ENCODE measurements around the gene TBX18. TPM values are rescaled to one million over a fixed set of nuclear protein-coding genes. Genes with fewer than 3 reads are reported as not detected.

TBX18 gene
- total RNA-seq, 1 donor: 3.0 TPM

DNA sequence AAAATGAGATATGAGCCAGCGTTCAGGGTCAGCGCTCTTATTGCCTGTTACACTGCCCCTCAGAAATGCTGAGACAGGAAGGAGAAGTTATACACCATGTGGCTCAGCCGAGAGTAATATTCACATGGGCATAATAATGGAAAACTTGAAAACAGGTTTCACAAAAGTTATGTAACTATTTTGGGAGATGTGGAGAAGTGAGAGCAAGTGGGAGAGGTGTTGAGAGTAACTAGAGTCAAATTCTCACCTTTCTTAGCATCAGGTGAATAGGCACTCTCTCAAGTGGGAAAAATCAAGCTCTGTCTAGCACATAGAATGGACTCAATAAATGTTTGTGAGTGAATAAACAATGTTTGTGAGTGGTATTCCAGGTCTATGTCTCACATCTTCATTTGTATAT is 94.5 kb downstream of the TBX18 start:
- DNase-seq (ENCODE audit: low read depth): no peak
- no peak overlapping the region for H3K4me3 ChIP-seq (ENCODE audit: low read depth, low read length)
- TF ChIP-seq, protein P1, sequence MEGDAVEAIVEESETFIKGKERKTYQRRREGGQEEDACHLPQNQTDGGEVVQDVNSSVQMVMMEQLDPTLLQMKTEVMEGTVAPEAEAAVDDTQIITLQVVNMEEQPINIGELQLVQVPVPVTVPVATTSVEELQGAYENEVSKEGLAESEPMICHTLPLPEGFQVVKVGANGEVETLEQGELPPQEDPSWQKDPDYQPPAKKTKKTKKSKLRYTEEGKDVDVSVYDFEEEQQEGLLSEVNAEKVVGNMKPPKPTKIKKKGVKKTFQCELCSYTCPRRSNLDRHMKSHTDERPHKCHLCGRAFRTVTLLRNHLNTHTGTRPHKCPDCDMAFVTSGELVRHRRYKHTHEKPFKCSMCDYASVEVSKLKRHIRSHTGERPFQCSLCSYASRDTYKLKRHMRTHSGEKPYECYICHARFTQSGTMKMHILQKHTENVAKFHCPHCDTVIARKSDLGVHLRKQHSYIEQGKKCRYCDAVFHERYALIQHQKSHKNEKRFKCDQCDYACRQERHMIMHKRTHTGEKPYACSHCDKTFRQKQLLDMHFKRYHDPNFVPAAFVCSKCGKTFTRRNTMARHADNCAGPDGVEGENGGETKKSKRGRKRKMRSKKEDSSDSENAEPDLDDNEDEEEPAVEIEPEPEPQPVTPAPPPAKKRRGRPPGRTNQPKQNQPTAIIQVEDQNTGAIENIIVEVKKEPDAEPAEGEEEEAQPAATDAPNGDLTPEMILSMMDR (IDR thresholded peaks at IDR 0.05; ENCODE audit: insufficient read depth, low read depth, low read length): no peak

DNA sequence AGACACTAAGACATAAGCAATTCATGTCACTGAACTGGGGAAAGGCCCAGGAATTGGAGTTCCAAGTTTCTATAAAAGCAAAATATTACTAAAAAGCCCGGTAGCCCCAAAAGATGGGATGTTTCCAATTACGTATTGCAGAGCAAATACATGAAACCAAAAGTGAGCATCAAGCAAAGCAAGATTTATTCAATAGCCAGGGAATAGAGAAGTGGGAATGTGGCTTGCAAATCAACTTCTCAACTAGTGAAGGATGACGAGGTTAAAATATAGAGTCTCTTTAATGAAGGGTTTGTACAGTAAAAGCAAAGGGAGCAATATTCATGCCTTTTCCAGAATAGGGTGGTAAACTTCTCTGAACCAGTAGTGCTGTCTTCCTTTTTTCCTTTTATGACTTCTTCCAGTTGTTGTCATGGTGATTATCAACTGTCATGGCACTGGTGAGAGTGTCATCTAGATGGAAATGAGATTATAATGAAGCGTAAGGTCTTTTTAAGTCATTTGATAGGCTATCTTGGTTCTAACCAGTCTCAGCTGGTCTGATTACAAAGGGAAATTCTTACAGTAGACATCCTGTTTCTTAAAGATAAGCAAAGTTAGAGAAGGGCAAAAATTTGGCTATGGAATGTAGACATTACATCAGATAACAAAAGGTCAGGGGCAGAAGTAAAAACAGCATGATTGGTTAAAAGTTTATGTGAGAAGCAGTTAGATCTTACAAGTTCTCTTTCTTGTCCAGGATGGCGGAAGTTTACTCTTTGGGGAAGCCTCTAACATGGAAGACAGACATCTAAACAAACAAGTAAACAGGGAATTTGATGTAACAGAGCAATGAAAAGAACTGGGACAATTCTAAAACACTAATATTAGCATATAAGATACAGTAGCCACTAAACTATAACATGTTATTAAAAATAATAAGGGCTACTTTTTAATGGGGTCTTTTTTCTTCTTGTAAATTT is 96.9 kb downstream of the TBX18 start:
- TF ChIP-seq, protein P1 (IDR thresholded peaks at IDR 0.05; ENCODE audit: insufficient read depth, low read depth, low read length): no peak
- peak; percentile 19 for DNase-seq (ENCODE audit: low read depth)
- H3K4me3 ChIP-seq (ENCODE audit: low read depth, low read length): no peak overlapping the region

DNA sequence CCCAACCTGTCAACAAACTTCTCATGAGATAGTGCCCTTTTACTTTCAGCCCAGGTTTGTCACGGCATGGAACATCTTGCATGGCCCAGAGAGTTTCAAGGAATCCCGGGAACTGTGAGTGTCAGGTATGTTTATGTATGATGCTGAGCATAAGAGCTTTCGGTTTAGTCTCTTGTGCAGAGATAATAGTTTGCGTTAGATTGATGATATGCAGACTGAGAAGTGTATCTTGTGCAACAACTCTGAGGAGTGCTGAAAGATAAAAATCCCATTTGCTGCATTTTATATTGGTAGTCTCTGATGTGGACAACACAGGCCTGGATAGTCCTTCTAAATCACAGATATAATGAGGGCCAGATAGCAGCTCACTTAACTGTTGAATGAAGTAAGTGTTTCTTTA is 99.0 kb downstream of the TBX18 start:
- DNase-seq (ENCODE audit: low read depth): peak; percentile 77
- no peak overlapping the region for H3K4me3 ChIP-seq (ENCODE audit: low read depth, low read length)
- TF ChIP-seq, protein P1 (IDR thresholded peaks at IDR 0.05; ENCODE audit: insufficient read depth, low read depth, low read length): no peak

DNA sequence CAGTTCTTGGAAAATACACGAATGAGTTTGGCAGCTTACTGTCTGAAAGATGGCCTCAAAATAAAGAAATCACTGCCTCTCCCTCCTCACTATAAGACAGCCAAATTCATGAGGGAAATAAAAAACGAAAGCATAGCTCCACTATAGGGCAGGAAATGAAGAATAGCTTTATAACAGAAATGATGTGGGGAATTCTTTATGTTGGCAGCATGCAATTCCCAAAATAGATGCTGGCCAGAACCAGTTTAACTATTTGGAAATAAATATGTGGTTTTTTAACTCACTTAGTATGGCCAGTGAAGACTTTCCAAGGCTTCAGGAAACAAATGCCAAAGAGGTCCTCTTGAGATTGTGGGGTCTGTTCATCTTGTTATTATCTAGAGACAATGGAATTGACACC is 100.5 kb downstream of the TBX18 start:
- DNase-seq (ENCODE audit: low read depth): no peak
- H3K4me3 ChIP-seq (ENCODE audit: low read depth, low read length): no peak overlapping the region
- TF ChIP-seq, protein P1 (IDR thresholded peaks at IDR 0.05; ENCODE audit: insufficient read depth, low read depth, low read length): no peak

DNA sequence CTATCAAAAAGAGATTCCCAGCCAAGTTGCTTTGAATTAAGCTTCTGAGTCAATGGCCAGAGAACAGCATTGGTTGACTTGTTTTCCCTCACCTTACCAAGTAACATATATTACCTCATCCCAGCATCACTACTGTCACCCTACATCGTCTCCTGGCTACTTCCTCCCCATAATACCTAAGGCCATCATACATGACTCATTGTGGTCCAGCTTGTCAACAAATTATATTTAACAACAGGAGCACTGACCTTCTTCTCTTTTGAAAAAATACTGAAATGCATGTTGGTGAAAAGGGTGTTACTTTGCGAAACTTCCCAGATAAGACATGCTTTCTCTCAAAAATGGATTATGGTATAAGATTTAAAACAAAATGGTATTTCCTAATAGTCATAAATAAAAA is 106.9 kb downstream of the TBX18 start:
- peak; percentile 28 for DNase-seq (ENCODE audit: low read depth)
- H3K4me3 ChIP-seq (ENCODE audit: low read depth, low read length): no peak overlapping the region
- TF ChIP-seq, protein P1 (IDR thresholded peaks at IDR 0.05; ENCODE audit: insufficient read depth, low read depth, low read length): no peak

DNA sequence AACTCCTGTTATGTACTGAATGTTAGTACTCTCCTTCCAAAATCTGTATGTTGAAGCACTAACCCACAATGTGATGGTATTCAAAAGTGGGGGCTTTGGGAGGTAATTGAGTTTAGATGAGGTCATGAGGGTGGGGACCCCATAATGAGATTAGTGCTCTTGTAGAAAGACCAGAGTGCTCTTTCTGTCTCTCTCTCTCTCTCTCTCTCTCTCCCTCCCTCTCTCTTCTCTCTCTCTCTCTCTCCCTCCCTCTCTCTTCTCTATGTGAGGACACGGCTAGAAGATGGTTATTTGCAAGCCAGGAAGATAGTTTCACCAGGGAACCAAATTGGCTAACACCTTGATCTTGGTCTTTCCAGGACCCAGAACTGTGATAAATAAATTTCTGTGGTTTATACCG is 107.4 kb downstream of the TBX18 start:
- TF ChIP-seq, protein P1 (IDR thresholded peaks at IDR 0.05; ENCODE audit: insufficient read depth, low read depth, low read length): no peak
- no peak overlapping the region for H3K4me3 ChIP-seq (ENCODE audit: low read depth, low read length)

More for the DNA sequence above, 107.4 kb downstream of the TBX18 start:
- DNase-seq (ENCODE audit: low read depth): no peak
